HS-5 (cell line): Measurements from ENCODE around the gene RDH16.
"Not testable (repeated sequence)": the region's sequence is repeated elsewhere in the genome, so short reads cannot be mapped to it uniquely, and the experiment has no call there.

Source experiments
- DNase-seq: peaks from one replicate; pipeline ENCODE4 v3.0.0-alpha.2; 2012; ENCODE audit warnings: low read depth

Gene RDH16

GRCh38 chr12:56921346-56921745, 36.1 kb downstream of the RDH16 start:
- no peak for DNase-seq

- not testable (repeated sequence) for DNase-seq
Observed at GRCh38 chr12:56918139-56918538, 39.3 kb downstream of the RDH16 start.

- no peak for DNase-seq
Observed at GRCh38 chr12:56916996-56917333, 40.4 kb downstream of the RDH16 start.

- no peak for DNase-seq
Observed at GRCh38 chr12:56916296-56916995, 41.0 kb downstream of the RDH16 start.

- no peak for DNase-seq
Observed at GRCh38 chr12:56914724-56915123, 42.7 kb downstream of the RDH16 start.

DNA sequence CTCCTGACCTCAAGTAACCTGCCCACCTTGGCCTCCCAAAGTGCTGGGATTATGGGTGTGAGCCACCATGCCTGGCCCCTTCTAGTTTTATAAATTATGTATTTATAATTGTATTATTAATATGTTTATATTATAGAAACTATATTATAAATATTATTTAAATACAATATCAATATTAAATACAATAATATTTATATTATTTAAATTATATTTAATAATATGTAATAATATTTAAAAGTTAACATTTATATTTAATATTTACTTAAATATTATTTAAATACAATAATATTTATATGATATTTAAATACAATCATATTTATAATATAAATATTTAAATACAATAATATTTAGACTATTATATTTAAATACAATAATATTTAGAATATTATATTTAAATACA, 43.2 kb downstream of the RDH16 start:
- DNase-seq = no peak

DNA sequence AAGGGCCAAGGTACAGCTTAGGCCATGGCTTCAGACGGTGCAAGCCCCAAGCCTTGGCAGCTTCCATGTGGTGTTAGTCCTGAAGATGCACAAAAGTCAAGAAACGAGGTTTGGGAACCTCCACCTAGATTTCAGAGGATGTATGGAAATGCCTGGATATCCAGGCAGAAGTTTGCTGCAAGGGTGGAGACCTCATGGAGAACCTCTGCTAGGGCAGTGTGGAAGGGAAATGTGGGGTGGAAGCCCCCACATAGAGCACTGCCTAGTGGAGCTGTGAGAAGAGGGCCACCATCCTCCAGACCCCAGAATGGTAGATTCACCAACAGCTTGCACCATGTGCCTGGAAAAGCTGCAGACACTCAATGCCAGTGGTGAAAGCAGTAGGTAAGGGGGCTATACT, 48.0 kb downstream of the RDH16 start:
- not testable (repeated sequence) for DNase-seq

DNA sequence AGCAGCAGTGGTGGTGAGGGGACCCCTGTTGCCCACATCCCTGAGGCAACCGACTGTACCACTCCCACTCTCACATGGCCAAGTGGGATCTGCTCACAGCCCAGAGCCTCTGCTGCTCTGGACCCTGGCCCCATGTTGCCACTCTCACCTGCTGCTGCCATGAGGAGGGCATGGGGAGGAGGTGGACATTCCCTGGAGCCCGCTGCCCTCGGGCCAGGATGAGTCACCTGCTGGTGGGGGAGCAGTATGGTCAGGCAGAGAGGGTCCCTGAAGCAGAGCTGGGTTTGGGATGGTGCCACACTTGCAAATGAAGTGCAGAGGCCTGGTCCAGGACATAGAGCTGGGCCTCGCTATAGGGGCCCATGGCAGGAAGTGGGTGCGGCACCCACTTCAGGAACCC, 49.3 kb downstream of the RDH16 start:
- DNase-seq = no peak

GRCh38 chr12:56905852-56906251, 51.6 kb downstream of the RDH16 start:
- DNase-seq = no peak

DNA sequence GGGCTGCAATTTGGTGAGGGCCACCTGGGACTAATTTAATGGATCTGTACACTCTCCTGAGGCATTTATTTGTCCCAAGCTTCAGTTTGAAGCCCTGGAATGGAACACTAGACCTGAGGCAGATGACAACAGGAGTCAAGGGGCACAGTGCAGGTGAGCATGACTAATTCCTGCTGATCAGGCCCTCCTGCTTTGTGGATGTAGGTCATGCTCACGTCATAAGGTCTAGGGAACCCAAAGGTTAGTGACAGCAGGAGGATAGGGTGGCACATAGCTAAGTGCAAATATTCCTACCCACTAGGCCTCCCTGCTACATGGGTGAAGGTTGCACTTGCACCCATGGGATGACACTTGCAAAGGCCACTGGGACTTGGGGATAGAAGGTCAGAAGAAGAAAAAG, 54.0 kb downstream of the RDH16 start:
- no peak for DNase-seq
